HepG2 (cell line): ENCODE measurements around the gene RPLP2. TPM values are rescaled to one million over a fixed set of nuclear protein-coding genes. Genes with fewer than 3 reads are reported as not detected.
A peak's percentile ranks its signal among the peaks of the same experiment; 100 is the strongest.

Experiments used
- ATRX ChIP-seq: sonication (generic); formaldehyde crosslinking; IDR thresholded peaks from 2 replicates; pipeline ENCODE4 v1.4.0; 2020; ENCODE audit warnings: missing genetic modification reagents, borderline replicate concordance
- DMAP1 ChIP-seq: IDR thresholded peaks from 2 replicates; pipeline ENCODE4 v1.6.1; 2016
- HCFC1 ChIP-seq: fragments of 150-350 bp; IDR thresholded peaks from 2 replicates; pipeline ENCODE4 v1.6.1; 2014; ENCODE audit warnings: low read depth, low read length
- JUN ChIP-seq: sonication (generic); formaldehyde crosslinking; IDR thresholded peaks from 2 replicates; pipeline ENCODE4 v1.4.0; 2020; ENCODE audit warnings: mild to moderate bottlenecking, missing genetic modification reagents
- KMT2A ChIP-seq: sonication (generic); formaldehyde crosslinking; IDR thresholded peaks from 2 replicates; pipeline ENCODE4 v1.4.0; 2020; ENCODE audit warnings: missing genetic modification reagents
- MTA1 ChIP-seq: sonication (generic); formaldehyde crosslinking; IDR thresholded peaks from 2 replicates; pipeline ENCODE4 v1.4.0; 2020; ENCODE audit warnings: missing genetic modification reagents, mild to moderate bottlenecking, borderline replicate concordance
- PTBP1 ChIP-seq: fragments of 200-400 bp; formaldehyde crosslinking; IDR thresholded peaks from 2 replicates; pipeline ENCODE4 v1.6.1; 2018; ENCODE audit warnings: low read length, low read depth; ENCODE audit not compliant: poor library complexity, severe bottlenecking
- REPIN1 ChIP-seq: sonication (generic); formaldehyde crosslinking; IDR thresholded peaks from 2 replicates; pipeline ENCODE4 v1.8.0; 2022; ENCODE audit warnings: missing genetic modification reagents, low read depth, mild to moderate bottlenecking, borderline replicate concordance
- SMAD1 ChIP-seq: sonication (generic); formaldehyde crosslinking; IDR thresholded peaks from 2 replicates; pipeline ENCODE4 v1.4.0; 2020; ENCODE audit warnings: missing genetic modification reagents, low read depth, mild to moderate bottlenecking, borderline replicate concordance
- SP4 ChIP-seq: sonication (generic); formaldehyde crosslinking; IDR thresholded peaks from 2 replicates; pipeline ENCODE4 v1.8.1; 2023; ENCODE audit warnings: mild to moderate bottlenecking, missing genetic modification reagents
- THYN1 ChIP-seq: sonication (generic); formaldehyde crosslinking; IDR thresholded peaks from 2 replicates; pipeline ENCODE4 v1.8.1; 2023; ENCODE audit warnings: low read depth, mild to moderate bottlenecking, moderate library complexity, missing genetic modification reagents, borderline replicate concordance
- ZBTB20 ChIP-seq: sonication (generic); formaldehyde crosslinking; IDR thresholded peaks from 2 replicates; pipeline ENCODE4 v1.8.1; 2023; ENCODE audit warnings: missing genetic modification reagents, low read depth, mild to moderate bottlenecking, borderline replicate concordance
- ZNF232 ChIP-seq: sonication (generic); formaldehyde crosslinking; IDR thresholded peaks from 2 replicates; pipeline ENCODE4 v1.4.0; 2020; ENCODE audit warnings: missing genetic modification reagents, borderline replicate concordance
- ZNF335 ChIP-seq: sonication (generic); formaldehyde crosslinking; IDR thresholded peaks from 2 replicates; pipeline ENCODE4 v1.4.0; 2020; ENCODE audit warnings: missing genetic modification reagents
- ZNF468 ChIP-seq: sonication (generic); formaldehyde crosslinking; IDR thresholded peaks from 2 replicates; pipeline ENCODE4 v1.8.0; 2022; ENCODE audit warnings: mild to moderate bottlenecking, moderate library complexity, missing genetic modification reagents
- ZNF543 ChIP-seq: sonication (generic); formaldehyde crosslinking; IDR thresholded peaks from 2 replicates; pipeline ENCODE4 v1.4.0; 2020; ENCODE audit warnings: mild to moderate bottlenecking, missing genetic modification reagents
- ZNF747 ChIP-seq: sonication (generic); formaldehyde crosslinking; IDR thresholded peaks from 2 replicates; pipeline ENCODE4 v1.8.1; 2023; ENCODE audit warnings: missing genetic modification reagents, mild to moderate bottlenecking, borderline replicate concordance
- ZNF749 ChIP-seq: sonication (generic); formaldehyde crosslinking; IDR thresholded peaks from 2 replicates; pipeline ENCODE4 v1.8.0; 2022; ENCODE audit warnings: mild to moderate bottlenecking, missing genetic modification reagents, moderate library complexity, borderline replicate concordance
- polyA plus RNA-seq, 8 experiments: library from polyadenylated mRNA; depleted of rRNA in 3 of 8; stranded (reverse) in 7 of 8; unstranded in 1 of 8; fragments of >200 nt; fragmentation: Illumina TruSeq in 4 of 8; extraction: Trizol in 4 of 8; gene quantifications; 2 replicates each; pipeline versions ENCODE4 v1.2.1 to v1.2.3, GENCODE V29; 2011 to 2016; ENCODE audit warnings: low read depth in 4 of 8, missing spikeins in 1 of 8, mixed read lengths in 1 of 8; ENCODE audit not compliant: insufficient read depth in 1 of 8
- total RNA-seq, 5 experiments: library from RNA; depleted of rRNA; stranded (reverse); fragments of >200 nt; fragmentation: Illumina TruSeq; extraction: Trizol; gene quantifications; 2 replicates each; pipeline ENCODE4 v1.2.3, GENCODE V29; 2016; ENCODE audit warnings: low read depth in 1 of 5
- TF ChIP-seq, protein P1 (sequence below), 2 experiments: sonication (generic) in 1 of 2; formaldehyde crosslinking in 1 of 2; IDR thresholded peaks; 2 replicates each; pipeline versions ENCODE4 v1.4.0 to v1.6.1; 2016 to 2020; ENCODE audit warnings: borderline replicate concordance in 1 of 2, low read depth in 1 of 2, mild to moderate bottlenecking in 1 of 2, missing genetic modification reagents in 1 of 2
- TF ChIP-seq, protein P2 (sequence below): sonication (generic); IDR thresholded peaks from 2 replicates; pipeline ENCODE4 v1.6.1; 2016; ENCODE audit warnings: low read depth, borderline replicate concordance
- TF ChIP-seq, protein P3 (sequence below): sonication (generic); formaldehyde crosslinking; IDR thresholded peaks from 2 replicates; pipeline ENCODE4 v1.4.0; 2020; ENCODE audit warnings: missing genetic modification reagents, mild to moderate bottlenecking, borderline replicate concordance

RPLP2 gene
- total and polyA plus RNA-seq, 2 of the 13 experiments (the other 11 are each of a cell fraction or from before 2014, with no cell fraction given): 978 to 2,106 TPM

DNA sequence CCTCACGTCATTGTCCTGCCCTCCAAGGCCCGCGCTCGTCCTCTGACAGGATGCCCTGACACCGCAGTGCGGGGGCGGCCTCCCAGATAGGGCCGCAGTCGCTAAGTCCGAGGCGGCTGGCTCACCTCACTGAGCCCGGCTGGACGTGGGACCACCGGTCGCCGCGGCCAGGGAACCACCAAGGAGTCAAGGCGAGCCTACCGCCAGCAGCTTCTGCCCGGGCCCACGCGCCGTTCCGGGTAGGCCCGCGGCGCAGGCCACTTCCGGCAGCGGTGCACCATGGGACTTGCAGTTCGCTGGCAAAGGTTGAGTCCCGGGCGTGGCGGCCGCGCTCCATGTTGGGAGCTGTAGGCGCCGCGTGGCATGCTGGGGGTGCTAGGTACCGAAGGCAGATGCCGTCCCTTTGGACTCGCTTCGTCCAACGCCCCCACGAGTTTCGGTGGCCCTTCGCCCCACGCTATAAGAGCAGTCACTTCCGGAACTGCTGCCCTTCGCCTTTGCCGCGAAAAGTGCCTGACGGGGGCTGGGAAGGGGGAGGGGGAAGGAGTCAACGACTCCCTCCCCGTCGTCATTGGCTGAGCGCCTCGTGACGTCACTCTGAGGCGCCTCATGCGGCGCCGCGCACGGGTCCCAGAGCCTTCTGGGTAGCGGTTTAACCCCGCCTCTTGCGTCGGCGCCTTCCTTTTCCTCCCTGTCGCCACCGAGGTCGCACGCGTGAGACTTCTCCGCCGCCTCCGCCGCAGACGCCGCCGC is at the start of gene RPLP2 (continued):
- peak; percentile 7; the same call in 1 of the 2 replicates for TF ChIP-seq SMAD1 (CRISPR knock-in tag)
- TF ChIP-seq, protein P1, sequence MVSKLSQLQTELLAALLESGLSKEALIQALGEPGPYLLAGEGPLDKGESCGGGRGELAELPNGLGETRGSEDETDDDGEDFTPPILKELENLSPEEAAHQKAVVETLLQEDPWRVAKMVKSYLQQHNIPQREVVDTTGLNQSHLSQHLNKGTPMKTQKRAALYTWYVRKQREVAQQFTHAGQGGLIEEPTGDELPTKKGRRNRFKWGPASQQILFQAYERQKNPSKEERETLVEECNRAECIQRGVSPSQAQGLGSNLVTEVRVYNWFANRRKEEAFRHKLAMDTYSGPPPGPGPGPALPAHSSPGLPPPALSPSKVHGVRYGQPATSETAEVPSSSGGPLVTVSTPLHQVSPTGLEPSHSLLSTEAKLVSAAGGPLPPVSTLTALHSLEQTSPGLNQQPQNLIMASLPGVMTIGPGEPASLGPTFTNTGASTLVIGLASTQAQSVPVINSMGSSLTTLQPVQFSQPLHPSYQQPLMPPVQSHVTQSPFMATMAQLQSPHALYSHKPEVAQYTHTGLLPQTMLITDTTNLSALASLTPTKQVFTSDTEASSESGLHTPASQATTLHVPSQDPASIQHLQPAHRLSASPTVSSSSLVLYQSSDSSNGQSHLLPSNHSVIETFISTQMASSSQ (IDR thresholded peaks at IDR 0.05; ENCODE audit: low read depth): no peak
- TF ChIP-seq, protein P1 (CRISPR knock-in tag; IDR thresholded peaks at IDR 0.05; ENCODE audit: borderline replicate concordance): peak; percentile 72; the same call in 1 of the 2 replicates
- peak; percentile 84; the same call in 1 of the 2 replicates for TF ChIP-seq JUN (CRISPR knock-in tag)
- peak; percentile 79; the same call in 1 of the 2 replicates for TF ChIP-seq ZNF468
- TF ChIP-seq, protein P2, sequence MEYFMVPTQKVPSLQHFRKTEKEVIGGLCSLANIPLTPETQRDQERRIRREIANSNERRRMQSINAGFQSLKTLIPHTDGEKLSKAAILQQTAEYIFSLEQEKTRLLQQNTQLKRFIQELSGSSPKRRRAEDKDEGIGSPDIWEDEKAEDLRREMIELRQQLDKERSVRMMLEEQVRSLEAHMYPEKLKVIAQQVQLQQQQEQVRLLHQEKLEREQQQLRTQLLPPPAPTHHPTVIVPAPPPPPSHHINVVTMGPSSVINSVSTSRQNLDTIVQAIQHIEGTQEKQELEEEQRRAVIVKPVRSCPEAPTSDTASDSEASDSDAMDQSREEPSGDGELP: no peak
- TF ChIP-seq ZNF543 (CRISPR knock-in tag): peak; percentile 91; the same call in 1 of the 2 replicates
- TF ChIP-seq, protein P3, sequence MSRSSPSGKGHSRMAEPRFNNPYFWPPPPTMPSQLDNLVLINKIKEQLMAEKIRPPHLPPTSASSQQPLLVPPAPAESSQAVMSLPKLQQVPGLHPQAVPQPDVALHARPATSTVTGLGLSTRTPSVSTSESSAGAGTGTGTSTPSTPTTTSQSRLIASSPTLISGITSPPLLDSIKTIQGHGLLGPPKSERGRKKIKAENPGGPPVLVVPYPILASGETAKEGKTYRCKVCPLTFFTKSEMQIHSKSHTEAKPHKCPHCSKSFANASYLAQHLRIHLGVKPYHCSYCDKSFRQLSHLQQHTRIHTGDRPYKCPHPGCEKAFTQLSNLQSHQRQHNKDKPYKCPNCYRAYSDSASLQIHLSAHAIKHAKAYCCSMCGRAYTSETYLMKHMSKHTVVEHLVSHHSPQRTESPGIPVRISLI: peak; percentile 49; the same call in 1 of the 2 replicates
- TF ChIP-seq HCFC1: peak; percentile 81
- no peak; the same call in 1 of the 2 replicates for TF ChIP-seq ATRX (CRISPR knock-in tag)
- peak; percentile 89 for TF ChIP-seq ZNF232 (CRISPR knock-in tag)
- TF ChIP-seq ZNF335: peak; percentile 89
- TF ChIP-seq DMAP1 (CRISPR knock-in tag): peak; percentile 96
- TF ChIP-seq ZNF749 (CRISPR knock-in tag): peak; percentile 62; the same call in 1 of the 2 replicates
- peak; percentile 63; the same call in 1 of the 2 replicates for TF ChIP-seq THYN1 (CRISPR knock-in tag)
- TF ChIP-seq SP4 (CRISPR knock-in tag): peak; percentile 93
- TF ChIP-seq REPIN1 (CRISPR knock-in tag): peak; percentile 85
- TF ChIP-seq ZBTB20 (CRISPR knock-in tag): peak; percentile 49; the same call in 1 of the 2 replicates
- TF ChIP-seq PTBP1: peak; percentile 88
- TF ChIP-seq ZNF747 (CRISPR knock-in tag): peak; percentile 66; the same call in 1 of the 2 replicates
- TF ChIP-seq KMT2A (CRISPR knock-in tag): peak; percentile 65; the same call in 1 of the 2 replicates
- 0 out of 2 replicates have a peak, but pooled peaks have one; percentile 65 for TF ChIP-seq MTA1 (CRISPR knock-in tag)
